ENCODE measurements around the gene OIT3. TPM values are rescaled to one million over a fixed set of nuclear protein-coding genes. Genes with fewer than 3 reads are reported as not detected.

The OIT3 gene
- total and polyA plus RNA-seq, 2 of the 8 experiments (the other 6 are each of a cell fraction or from before 2014, with no cell fraction given), result not detected

DNA sequence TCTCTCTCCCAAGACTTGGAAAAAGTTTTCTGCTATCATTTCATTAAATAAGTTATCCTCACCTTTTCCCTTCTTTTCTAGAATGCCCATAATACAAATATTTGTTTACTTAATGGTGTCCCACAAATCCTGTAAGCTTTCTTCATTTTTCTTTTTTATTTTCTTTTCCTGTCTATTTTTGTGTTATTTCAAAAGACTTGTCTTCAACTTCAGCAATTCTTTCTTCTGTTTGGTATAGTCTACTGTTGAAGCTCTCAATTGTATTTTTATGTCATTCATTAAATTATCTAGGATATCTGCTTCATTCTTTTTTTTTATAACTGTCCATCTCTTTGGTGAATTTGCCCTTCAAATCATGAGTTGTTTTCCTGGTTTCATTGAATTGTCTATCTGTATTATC is 86.2 kb downstream of the OIT3 start:
- Histone ChIP-seq H2BK120ac (replicated peaks; ENCODE audit: low read depth, low read length) (no peak overlapping the region), H3K4me3 (ENCODE audit: extremely low read depth in 1 of 4, insufficient read depth in 2 of 4, low read depth in 3 of 4, low read length in 4 of 4) (no peak overlapping the region), H4K5ac (ENCODE audit: insufficient read length, low read depth, low read length) (no peak overlapping the region), H3K4me1 (replicated peaks in 1 of 4; ENCODE audit: control insufficient read depth in 3 of 4, insufficient read depth in 4 of 4, low read length in 3 of 4) (no peaks in the 10 kb centered on the region), H3K56ac (replicated peaks; ENCODE audit: insufficient read length, low read depth, low read length) (no peak overlapping the region), H3K18ac (ENCODE audit: extremely low read depth, low read length) (no peak overlapping the region), H2AFZ (ENCODE audit: low read length) (no peak overlapping the region), H3K4me2 (ENCODE audit: insufficient read depth in 1 of 2, low read depth in 2 of 2, low read length in 2 of 2) (no peak overlapping the region), H3K36me3 (ENCODE audit: control insufficient read depth in 2 of 4, insufficient read depth in 4 of 4, low read length in 3 of 4) (peaks cover 0 to 2% (median under 1%) of the 10 kb centered on the region in 4 experiments; a peak in 1 of 8 replicates), H3K14ac (ENCODE audit: insufficient read length) (no peak overlapping the region), H3K9ac (replicated peaks in 1 of 4; ENCODE audit: extremely low read depth in 1 of 4, low read depth in 3 of 4, low read length in 3 of 4) (no peak overlapping the region), H2BK20ac (ENCODE audit: low read length) (no peak overlapping the region), H3K27ac (ENCODE audit: low read depth, low read length) (no peak overlapping the region), H2AK5ac (ENCODE audit: low read depth, low read length) (no peak overlapping the region), H3K9me3 (ENCODE audit: insufficient read depth in 2 of 2, low read depth in 1 of 2, low read length in 1 of 2) (peaks cover 0 to 19% of the 10 kb centered on the region in 2 experiments; a peak in 1 of 4 replicates), H4K8ac (ENCODE audit: extremely low read depth, insufficient read depth, low read length) (no peak overlapping the region), H3K27me3 (replicated peaks in 1 of 4; ENCODE audit: control insufficient read depth in 3 of 4, extremely low read depth in 1 of 4, insufficient read depth in 3 of 4, low read length in 3 of 4) (no peaks in the 10 kb centered on the region), H3K79me2 (ENCODE audit: control insufficient read depth in 1 of 2, insufficient read depth in 2 of 2, low read length in 2 of 2) (no peaks in the 10 kb centered on the region), H2BK15ac (ENCODE audit: low read length) (no peak overlapping the region), H3K79me1 (ENCODE audit: low read depth, low read length) (no peaks in the 10 kb centered on the region), H2BK12ac (ENCODE audit: low read depth, low read length) (no peak overlapping the region), H4K20me1 (replicated peaks in 1 of 2; ENCODE audit: control insufficient read depth in 1 of 2, insufficient read depth in 2 of 2, low read length in 2 of 2) (no peaks in the 10 kb centered on the region), H3K23ac (ENCODE audit: insufficient read length) (no peak overlapping the region), H2BK5ac (ENCODE audit: low read depth, low read length) (no peak overlapping the region), H3K23me2 (ENCODE audit: low read depth, low read length) (peaks cover 3% of the 10 kb centered on the region; the same call in 1 of the 2 replicates), H4K91ac (replicated peaks; ENCODE audit: insufficient read length, low read length) (no peak overlapping the region), H3K4ac (replicated peaks; ENCODE audit: insufficient read length, low read depth, low read length) (no peak overlapping the region)
- FAIRE-seq, result no peak
- no peak for DNase-seq (ENCODE audit: low read depth in 1 of 2, low spot score in 2 of 2)
- TF ChIP-seq HDAC2 (IDR thresholded peaks at IDR 0.05; ENCODE audit: borderline replicate concordance in 1 of 2, low read depth in 2 of 2, low read length in 2 of 2) (no peak), BACH1 (IDR thresholded peaks at IDR 0.05; ENCODE audit: low read length) (no peak), TAF7 (optimal IDR thresholded peaks at IDR 0.05; ENCODE audit: borderline replicate concordance, low read depth, low read length) (no peak), GABPA (IDR thresholded peaks at IDR 0.05; ENCODE audit: borderline replicate concordance, insufficient read depth, low read length) (no peak), POLR2A (IDR thresholded peaks at IDR 0.05; ENCODE audit: control extremely low read depth in 1 of 2, low read depth in 2 of 2, low read length in 2 of 2) (no peak), EP300 (IDR thresholded peaks at IDR 0.05; ENCODE audit: borderline replicate concordance in 1 of 2, low read depth in 2 of 2, low read length in 2 of 2) (no peak), RXRA (IDR thresholded peaks at IDR 0.05; ENCODE audit: insufficient read depth, low read depth, low read length) (no peak)
- POLR2A ChIA-PET (ENCODE audit: partially characterized antibody), result no interaction called here
- CTCF ChIA-PET (ENCODE audit: partially characterized antibody), result no interaction called here

Data from H1 (cell line).